HG02610 (cell line): ENCODE results near the gene PRRT2.
"Not testable (repeated sequence)": the region's sequence is repeated elsewhere in the genome, so short reads cannot be mapped to it uniquely, and the experiment has no call there.

ENCODE experiments used
- ATAC-seq: cut with Tn5 transposase; IDR thresholded peaks from one replicate; pipeline ENCODE4 v1.9.1; 2021; ENCODE audit warnings: mild to moderate bottlenecking, moderate library complexity; ENCODE audit not compliant: unreplicated experiment

The PRRT2 gene

DNA sequence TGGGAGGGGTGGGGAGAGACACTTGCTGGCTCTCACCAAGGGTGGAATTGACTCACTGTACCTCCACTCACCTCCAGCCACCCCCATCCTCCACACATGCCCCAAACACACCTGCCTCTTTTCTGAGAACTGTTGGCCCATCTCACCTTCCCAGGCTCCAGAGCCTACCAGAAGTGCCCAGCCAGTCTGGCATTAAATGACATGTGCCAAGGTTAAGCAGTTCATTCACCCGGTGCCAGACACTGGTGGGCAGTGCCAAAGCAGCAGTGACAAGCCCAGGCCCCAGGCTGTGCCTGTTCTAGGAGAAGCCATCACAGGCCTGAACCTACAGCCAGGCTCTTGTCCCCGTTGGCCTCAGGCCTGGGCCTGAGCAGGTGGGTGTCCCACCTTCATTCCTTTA is 19.5 kb downstream of the PRRT2 start:
- ATAC-seq: no peak

DNA sequence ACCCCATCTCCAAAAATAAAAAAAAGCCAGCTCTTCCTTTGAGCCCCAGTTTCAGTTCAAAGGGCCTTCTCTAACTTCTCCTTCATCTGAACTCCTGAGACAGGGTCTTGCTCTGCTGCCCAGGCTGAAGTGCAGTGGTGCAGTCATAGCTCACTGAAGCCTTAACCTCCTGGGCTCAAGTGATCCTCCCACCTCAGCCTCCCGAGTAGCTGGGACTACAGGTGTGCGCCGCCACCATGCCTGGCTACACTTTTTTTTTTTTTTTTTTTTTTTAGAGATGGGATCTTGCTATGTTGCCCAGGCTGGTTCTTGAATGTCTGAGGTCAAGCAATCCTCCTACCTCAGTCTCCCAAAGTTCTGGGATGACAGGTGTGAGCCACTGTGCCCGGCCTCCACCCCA is 21.2 kb downstream of the PRRT2 start:
- ATAC-seq: not testable (repeated sequence)

DNA sequence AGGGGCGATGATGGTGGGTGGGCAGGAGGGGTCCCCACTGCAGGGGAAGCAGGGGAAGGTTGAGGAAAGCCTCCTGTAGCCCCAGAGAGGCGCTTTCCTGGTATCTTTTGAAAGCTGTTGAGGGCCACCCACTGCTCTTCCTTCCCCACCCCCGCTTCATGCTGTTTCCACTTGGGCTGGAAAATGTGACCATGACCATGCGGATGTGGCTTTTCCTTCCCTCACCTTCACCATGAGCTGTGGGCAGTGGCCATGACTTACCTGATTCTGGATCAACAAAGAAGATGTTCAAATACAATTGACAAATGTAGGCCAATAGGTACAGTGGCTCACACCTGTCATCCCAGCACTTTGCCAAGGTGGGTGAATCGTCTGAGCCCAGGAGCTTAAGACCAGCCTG is 22.1 kb downstream of the PRRT2 start:
- ATAC-seq: no peak

DNA sequence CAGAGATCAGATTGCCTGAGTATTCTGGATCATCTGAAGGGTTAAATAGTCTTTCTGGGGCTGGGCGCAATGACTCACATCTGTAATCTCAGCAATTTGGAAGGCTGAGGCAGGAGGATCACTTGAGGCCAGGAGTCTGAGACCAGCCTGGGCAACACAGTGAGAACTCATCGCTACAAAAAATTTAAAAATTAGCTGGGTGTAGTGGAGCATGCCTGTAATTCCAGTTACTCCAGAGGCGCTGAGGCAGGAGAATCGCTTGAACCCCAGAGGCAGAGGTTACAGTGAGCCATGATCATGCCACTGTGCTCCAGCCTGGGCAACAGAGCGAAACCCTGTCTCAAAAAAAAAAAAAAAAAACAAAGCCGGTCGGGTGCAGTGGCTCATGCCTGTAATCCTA is 23.9 kb downstream of the PRRT2 start:
- no peak for ATAC-seq

DNA sequence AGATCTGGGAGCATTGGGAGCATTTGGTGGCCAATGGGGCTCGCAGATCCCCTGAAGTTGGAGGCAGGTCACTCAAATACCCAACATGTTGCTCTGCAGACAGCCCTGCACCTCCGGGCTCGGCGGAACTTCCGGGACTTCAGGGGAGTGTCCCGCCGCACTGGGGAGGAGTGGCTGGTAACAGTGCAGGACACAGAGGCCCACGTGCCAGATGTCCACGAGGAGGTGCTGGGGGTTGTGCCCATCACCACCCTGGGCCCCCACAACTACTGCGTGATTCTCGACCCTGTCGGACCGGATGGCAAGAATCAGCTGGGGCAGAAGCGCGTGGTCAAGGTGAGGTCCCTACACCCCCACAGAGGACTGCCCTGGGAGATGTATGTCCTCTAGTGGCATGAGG is 24.6 kb downstream of the PRRT2 start:
- no peak for ATAC-seq

DNA sequence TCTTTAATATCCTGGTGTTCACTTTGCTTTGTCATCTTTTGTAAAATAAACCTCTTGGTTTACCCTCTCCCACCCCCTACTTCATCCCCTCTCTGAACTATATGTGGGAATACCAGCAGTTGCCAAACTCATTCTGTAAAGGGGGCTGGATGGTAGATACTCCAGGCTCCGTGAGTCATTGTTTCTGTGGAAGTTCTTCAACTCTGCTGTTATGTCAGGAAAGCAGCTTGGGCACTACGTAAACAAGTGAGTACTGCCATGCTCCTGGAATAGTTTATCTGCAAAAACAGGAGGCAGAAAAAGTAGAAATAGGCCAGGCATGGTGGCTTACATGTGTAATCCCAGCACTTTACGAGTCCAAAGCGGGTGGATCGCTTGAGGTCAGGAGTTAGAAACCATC is 25.8 kb downstream of the PRRT2 start:
- ATAC-seq: no peak

DNA sequence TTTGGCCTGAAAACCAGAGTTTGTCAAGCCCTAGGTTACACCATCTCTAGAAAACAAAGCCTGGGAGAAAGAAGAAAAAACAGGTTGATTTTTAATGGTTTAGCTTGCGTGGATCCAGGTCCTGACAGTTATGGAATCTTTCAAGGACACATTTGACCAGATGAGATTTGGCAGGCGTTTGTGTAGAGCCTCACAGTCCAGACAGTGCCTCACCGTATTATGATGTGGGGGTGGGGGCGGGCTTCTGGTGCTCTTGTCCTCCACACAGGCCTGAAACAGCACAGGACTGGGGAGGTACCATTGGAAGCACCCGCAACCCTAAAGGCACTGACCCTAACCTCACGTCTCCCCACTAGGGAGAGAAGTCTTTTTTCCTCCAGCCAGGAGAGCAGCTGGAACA is 27.8 kb downstream of the PRRT2 start:
- ATAC-seq: no peak

DNA sequence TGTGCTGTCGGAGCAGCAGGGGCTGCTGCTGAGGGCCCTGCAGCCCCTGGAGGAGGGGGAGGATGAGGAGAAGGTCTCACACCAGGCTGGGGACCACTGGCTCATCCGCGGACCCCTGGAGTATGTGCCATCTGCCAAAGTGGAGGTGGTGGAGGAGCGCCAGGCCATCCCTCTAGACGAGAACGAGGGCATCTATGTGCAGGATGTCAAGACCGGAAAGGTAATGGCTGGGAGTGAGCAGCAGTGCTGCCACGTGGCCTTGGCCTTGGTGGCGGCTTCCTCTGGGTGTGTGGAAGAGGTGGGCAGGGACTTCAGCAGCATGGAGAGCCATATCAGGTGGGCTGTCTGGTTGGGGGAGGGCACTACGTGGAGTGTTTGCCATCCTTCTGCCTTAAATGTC is 28.2 kb downstream of the PRRT2 start:
- no peak for ATAC-seq

DNA sequence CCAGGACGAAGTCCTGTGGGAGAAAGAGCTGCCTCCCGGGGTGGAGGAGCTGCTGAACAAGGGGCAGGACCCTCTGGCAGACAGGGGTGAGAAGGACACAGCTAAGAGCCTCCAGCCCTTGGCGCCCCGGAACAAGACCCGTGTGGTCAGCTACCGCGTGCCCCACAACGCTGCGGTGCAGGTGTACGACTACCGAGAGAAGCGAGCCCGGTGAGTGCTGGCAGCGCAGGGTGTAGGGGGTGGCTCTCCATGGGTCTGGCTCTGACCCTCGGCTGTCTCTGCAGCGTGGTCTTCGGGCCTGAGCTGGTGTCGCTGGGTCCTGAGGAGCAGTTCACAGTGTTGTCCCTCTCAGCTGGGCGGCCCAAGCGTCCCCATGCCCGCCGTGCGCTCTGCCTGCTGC is 29.6 kb downstream of the PRRT2 start:
- ATAC-seq: no peak

DNA sequence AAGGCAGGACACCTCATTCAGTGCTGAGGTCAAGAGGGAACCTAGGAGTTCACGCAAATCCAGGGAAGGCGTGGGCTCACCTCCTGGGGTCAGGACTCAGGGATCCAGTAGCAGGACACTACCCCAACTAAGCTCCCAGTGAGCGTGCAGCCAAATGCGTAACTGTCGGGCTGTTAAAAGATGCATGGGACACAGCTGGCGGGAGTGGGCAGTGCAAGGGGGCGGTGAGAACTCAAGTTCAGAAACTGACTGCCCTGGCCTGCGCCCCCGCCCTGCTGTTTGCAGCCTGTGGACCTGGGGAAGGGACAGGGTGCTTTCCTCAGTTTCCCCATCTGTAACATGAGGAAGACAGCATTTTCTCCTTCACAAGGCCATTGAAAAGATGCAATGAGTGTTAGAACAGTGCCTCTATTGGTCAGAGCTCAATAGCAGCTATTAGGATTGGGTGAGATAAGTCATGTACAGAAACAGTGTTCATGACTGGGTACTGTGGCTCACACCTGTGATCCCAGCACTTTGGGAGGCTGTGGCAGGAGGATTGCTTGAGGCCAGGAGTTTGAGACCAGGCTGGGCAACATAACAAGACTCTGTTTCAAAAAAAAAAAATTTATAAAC is 30.8 kb downstream of the PRRT2 start:
- ATAC-seq: no peak

DNA sequence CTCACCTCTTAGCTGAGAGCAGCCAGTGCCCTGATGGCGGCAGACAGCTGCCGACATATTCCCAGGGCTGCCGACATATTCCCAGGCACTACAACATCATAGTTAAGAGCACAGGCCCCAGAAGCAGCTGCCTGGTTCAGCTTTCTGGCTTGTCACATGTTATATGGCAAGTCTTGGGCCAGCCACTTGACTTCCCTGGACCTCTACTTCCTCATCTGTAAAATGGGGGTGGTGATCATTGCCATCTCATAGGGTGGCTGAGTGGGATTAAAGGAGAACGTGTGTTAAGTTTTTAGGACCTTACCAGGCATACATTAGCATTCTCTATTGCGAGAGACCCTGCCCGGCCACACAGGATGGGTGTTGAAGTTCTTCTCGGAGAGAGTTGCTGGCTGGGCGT is 31.9 kb downstream of the PRRT2 start:
- no peak for ATAC-seq

DNA sequence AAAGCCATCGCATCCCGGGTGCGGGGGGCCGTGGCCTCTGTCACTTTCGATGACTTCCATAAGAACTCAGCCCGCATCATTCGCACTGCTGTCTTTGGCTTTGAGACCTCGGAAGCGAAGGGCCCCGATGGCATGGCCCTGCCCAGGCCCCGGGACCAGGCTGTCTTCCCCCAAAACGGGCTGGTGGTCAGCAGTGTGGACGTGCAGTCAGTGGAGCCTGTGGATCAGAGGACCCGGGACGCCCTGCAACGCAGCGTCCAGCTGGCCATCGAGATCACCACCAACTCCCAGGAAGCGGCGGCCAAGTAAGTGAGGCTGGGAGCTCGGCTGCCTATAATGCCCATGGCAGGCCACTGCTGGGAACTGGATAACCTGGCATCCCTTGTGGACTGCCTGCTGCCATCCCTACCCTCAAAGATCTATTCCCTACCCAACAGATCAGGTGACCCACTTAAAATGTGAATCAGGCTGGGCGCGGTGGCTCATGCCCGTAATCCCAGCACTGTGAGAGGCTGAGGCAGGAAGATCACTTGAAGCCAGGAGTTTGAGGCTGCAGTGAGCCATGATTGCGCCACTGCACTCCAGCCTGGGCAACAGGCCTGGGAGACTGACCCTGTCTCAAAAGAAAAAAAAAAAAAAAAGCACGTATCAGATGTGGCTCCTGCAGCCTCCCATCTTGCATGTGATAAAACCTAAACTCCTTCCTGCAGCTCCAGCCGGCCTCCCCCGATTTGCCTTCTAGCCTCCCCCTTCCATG is 32.8 kb downstream of the PRRT2 start:
- ATAC-seq: no peak

DNA sequence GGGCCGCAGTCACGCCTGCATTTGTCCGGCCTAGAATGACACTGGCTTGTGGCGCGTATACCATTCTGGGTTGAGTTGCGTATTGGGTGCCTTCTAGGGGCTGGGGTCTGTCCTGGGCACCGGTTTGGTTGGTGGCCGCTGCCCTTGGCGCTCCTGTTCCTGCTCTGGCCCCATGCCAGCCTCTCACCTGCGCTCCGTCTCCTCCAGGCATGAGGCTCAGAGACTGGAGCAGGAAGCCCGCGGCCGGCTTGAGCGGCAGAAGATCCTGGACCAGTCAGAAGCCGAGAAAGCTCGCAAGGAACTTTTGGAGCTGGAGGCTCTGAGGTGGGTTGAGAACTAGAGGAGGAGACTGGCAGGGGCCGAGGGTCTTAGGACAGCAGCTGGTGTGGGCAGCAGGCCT is 33.7 kb downstream of the PRRT2 start:
- ATAC-seq: no peak

DNA sequence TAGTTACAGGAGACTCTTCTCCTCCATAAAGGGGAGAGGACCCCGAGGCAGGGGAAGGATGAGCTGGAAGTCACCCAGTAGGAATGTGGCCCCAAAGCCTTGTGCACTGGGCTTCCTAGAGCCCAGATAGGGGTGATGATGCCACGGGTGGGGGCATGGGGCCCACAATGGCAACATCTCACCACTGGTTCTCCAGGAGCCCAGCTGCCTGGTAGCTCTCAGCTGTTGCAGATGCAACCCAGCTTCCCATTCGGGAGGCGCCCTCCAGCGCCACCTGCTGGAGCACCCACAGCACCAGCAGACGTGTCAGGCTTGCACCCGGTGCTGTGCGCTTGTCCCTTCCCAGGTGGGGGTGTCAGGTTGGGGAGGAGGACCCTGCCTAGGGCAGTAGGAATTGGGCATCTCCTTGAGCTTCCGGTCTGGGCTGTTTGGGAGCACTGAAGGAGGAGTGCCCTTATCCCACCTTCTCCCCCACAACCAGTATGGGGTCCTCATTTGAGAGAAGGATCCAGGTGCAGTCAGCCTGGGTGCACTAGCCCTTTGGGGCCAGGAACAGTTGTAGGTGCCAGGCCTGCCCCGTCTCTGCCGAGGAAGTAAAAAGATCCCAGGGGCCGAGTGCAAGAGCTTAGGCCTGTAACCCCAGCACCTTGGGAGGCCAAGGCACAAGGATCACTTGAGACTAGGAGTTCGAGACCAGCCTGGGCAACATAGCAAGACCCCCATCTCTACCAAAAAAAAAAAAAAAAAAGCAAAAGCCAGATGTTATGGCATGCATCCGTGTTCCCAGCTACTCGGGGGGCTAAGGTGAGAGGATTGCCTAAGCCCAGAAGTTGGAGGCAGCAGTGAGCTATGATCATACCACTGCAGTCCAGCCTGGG is 36.7 kb downstream of the PRRT2 start:
- ATAC-seq: no peak

DNA sequence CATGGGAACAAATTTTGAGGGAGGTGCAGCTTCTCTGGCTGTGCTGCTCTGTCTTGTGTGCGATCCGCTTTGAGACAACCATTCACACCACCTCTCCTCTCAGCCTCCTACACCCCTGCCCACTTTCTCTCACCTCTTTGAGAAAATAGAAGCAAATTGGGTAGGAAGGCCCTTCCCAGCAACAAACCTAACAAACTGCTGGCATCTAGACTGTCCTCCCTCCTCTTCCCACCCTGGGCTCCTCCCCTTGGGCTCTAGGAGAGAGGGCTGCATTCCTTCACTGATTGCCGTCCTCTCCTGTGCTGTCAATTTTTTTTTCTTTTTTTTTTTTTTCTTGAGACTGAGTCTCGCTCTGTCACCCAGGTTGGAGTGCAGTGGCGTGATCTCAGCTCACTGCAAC is 37.5 kb downstream of the PRRT2 start:
- ATAC-seq: no peak

DNA sequence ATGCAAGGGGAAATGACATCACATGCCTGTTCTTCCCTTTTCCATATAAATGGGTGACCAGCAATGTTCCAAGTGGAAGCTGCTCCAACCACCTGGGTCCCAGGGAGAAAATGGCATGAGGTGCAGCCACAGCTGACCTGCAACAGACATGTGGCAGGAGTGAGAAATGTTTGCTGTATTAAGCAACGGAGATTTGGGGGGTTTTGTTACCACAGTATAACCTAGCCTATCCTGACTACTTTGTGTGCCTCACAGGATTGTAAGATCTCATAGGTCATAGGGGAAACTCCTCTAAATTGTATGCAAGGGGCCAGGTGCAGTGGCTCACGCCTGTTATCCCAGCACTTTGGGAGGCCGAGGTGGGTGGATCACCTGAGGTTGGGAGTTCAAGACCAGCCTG is 39.0 kb downstream of the PRRT2 start:
- ATAC-seq: no peak

DNA sequence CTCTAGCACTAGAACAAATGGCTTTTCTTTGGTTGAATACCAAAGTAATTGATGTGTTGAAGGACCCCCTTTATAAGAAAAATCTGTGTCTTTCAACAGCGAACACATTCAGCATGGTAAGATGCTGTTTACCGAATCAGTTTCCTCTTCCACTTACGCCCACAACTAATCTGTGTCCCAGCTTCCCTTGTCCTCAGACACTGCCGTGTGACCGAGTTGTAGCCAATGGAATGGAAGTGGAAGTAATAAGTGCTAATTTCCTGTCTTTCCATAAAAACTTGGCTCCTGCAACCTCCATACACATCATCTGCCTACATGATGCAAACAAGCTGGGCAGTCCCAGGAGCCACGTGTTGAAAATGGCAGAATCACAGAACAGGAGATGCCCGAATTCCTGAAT is 40.7 kb downstream of the PRRT2 start:
- ATAC-seq: no peak

DNA sequence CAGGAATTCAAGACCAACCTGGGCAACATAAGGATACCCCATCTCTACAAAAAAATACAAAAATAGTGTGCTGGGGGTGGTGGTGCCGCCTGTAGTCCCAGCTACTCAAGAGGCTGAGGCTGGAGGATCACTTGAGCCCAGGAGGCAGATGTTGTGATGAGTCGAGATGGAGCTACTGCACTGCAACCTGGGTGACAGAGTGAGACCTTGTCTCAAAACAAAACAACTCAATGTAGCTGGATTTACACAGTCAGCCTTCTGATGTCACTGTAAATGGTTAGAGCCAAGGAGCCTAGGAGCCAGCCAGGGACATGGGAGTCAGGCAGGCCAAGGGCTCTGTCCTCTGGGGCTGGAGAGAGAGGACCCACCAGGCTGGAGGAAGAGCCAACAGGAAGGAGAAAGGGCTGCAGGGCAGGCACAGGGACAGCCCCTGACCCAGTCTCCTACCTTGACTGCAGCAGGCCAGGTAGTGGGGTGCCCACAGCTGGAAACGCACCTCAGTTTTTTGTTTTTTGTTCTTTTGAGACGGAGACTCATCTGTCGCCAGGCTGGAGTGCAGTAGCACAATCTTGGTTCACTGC is 42.6 kb downstream of the PRRT2 start:
- ATAC-seq: no peak

DNA sequence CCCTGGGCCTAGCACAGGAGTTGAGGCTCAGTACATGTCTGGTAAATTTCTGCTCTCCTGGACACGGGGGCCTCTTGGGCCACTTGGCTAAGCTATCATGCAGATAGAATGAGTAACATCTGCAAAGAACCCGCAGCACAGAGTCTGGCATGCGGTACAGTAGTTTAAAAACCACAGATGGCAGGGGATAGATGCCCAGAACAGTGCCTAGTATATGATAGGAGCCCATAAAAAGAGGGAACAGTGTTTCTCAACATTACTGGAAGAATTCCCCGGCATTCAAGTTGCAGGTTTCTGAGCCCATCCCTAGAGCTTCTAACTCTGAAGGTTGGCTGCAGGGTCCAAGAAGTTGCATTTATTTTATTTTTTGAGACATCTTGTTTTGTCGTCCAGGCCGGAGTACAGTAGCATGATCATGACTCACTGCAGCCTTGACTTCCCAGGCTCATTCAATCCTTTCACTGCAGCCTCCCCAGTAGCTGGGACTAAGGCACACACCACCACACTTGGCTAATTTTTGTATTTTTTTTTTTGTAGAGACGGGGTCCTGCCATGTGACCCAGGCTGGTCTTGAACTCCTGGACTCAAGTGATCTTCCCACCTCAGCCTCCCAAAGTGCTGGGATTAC is 45.3 kb downstream of the PRRT2 start:
- no peak for ATAC-seq

DNA sequence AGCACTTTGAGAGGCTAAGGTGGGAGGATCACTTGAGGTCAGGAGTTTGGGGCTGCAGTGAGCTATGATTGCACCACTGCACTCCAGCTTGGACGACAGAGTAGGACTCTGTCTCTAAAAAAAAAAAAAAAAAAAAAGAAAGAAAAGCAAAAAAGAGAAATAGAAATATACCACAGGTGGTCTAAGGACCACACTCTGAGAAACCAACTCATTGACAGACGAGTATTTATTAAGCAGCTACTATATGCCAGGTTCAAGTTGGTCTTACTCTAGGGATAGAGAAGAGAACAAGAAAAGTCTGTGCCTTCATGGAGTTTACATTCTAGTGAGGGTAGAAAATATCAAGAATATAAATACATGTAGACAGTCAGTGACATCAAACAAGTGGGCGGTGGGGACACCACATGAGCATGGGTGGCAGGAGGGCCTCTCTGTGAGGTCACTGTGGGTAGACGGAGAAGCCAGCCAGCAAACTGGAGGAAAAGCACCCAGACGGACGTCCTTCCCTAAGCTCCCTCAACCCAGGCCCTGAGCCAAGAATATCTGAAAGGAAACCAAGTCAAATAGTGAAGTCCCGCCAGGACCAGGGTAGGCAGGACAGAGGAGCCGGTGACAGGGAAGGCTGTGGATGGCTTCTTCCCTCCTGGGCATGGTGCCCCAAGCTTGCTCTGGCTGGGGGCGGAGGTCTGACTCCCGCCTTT is 46.3 kb downstream of the PRRT2 start:
- ATAC-seq: no peak

DNA sequence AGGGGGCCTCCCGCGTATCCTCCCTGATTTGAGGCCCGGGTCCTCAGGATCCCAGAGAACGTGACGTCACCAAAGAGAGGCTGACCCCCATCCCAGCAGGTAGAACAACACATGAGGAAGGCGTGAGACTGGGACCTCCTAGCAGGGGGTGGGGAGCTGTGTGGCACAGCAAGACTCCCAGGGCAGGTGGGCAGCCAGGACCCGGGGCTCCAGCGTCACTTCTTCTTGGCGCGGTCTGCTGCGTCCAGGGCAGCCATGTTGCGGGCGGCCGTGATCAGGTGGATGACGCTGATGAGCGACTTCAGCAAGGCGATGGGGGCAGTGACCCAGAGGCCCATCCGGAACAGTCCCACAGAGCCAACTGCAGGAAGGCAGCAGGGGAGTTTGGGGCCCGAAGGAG is 47.0 kb downstream of the PRRT2 start:
- no peak for ATAC-seq
